NOMO-1 (cell line): ENCODE data around the gene ADAMTS17.

Experiments used
- DNase-seq, 2 experiments: peaks; one replicate each; lab custom pipeline; 2025; ENCODE audit not compliant: unreplicated experiment in 2 of 2; lab: John Stamatoyannopoulos, UW

The ADAMTS17 gene

GRCh38 chr15:100234158-100235029, 107.4 kb downstream of the ADAMTS17 start:
- no peak for DNase-seq

GRCh38 chr15:100230784-100231183, 111.0 kb downstream of the ADAMTS17 start:
- no peak for DNase-seq

- DNase-seq, result no peak
Measured at GRCh38 chr15:100229181-100230163, 112.3 kb downstream of the ADAMTS17 start.

GRCh38 chr15:100227781-100228180, 114.0 kb downstream of the ADAMTS17 start:
- DNase-seq, result no peak

- no peak for DNase-seq
Measured at GRCh38 chr15:100226107-100226506, 115.7 kb downstream of the ADAMTS17 start.

- DNase-seq, result no peak
Measured at GRCh38 chr15:100224206-100225185, 117.3 kb downstream of the ADAMTS17 start.

GRCh38 chr15:100222349-100222715, 119.4 kb downstream of the ADAMTS17 start:
- no peak for DNase-seq

- DNase-seq, result no peak
Measured at GRCh38 chr15:100221471-100222348, 120.1 kb downstream of the ADAMTS17 start.

GRCh38 chr15:100220058-100220768, 121.6 kb downstream of the ADAMTS17 start:
- no peak for DNase-seq

- no peak for DNase-seq
Measured at GRCh38 chr15:100218434-100218833, 123.3 kb downstream of the ADAMTS17 start.

- DNase-seq, result no peak
Measured at GRCh38 chr15:100216182-100216581, 125.6 kb downstream of the ADAMTS17 start.

GRCh38 chr15:100215843-100216169, 126.0 kb downstream of the ADAMTS17 start:
- no peak for DNase-seq

- no peak for DNase-seq
Measured at GRCh38 chr15:100215031-100215842, 126.5 kb downstream of the ADAMTS17 start.

GRCh38 chr15:100211855-100212850, 129.6 kb downstream of the ADAMTS17 start:
- DNase-seq, result no peak

GRCh38 chr15:100210338-100210737, 131.4 kb downstream of the ADAMTS17 start:
- no peak for DNase-seq

GRCh38 chr15:100208921-100209603, 132.7 kb downstream of the ADAMTS17 start:
- DNase-seq, result no peak
